ENCODE data around the gene TNFRSF4. TPM values are rescaled to one million over a fixed set of nuclear protein-coding genes. Genes with fewer than 3 reads are reported as not detected.
"Not testable (repeated sequence)": the region's sequence is repeated elsewhere in the genome, so short reads cannot be mapped to it uniquely, and the experiment has no call there.

TNFRSF4 gene
- total RNA-seq, 2 donors from 2014 or later: 1.2 to 2.3 TPM

- Histone ChIP-seq H3K9ac (ENCODE audit: low read depth in 2 of 2, low read length in 2 of 2) (no peak overlapping the region), H3K27ac (no peak overlapping the region), H3K36me3 (no peaks in the 10 kb centered on the region), H3K4me1 (no peaks in the 10 kb centered on the region), H3K9me3 (no peaks in the 10 kb centered on the region), H3K27me3 (no peaks in the 10 kb centered on the region), H3K4me3 (no peak overlapping the region)
- TF ChIP-seq CTCF (IDR thresholded peaks at IDR 0.05): no peak
- intact Hi-C loops (cut with DNase I): loop anchor here (5.0 kb wide), 1 partner anchor 132 kb away; no protein-coding TSS in a partner anchor
- no peak for DNase-seq
These were observed 40.7 kb upstream of the TNFRSF4 start for GRCh38 chr1:1254667-1254998.

DNA sequence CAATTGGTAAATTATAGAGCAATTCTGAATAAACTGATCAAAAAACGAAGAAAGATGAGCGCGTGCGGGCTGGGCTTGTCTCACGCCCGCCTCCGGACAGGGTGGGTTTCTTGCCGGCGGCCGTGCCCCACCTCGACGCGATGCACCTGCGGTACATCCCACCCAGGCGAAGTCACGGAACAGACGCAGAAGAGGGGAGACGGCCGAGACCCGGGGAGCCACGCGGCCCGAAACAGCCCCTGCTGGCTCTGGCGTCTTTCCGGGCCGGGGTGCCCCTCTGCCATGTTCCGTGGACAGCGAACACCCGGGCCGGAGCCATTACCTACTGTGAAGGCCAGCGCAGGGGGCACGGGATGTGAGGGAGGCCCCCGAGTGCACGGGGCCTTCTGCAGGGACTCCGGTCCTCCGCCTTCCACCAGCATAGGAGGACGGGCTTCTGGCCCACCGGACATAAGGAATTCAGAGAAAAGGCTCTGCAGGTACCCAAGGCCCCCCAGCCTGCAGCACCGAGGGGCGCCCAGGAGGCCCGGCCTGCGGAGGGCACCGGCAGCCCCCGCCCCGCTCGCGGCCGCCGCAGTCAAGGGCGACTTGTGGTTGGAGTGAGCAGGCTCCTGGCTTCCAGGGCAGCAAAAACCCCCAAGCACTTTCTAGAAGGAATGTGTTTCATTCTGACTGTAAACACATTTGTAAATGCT, 40.2 kb upstream of the TNFRSF4 start:
- DNase-seq: no peak
- H3K27me3 ChIP-seq: no peaks in the 10 kb centered on the region
- H3K4me3 ChIP-seq: no peak overlapping the region
- TF ChIP-seq CTCF (IDR thresholded peaks at IDR 0.05): no peak
- H3K4me1 ChIP-seq: no peaks in the 10 kb centered on the region
- H3K27ac ChIP-seq: no peak overlapping the region
- no peak overlapping the region for H3K9ac ChIP-seq (ENCODE audit: low read depth in 2 of 2, low read length in 2 of 2)
- intact Hi-C loops (cut with DNase I): loop anchor here (5.0 kb wide), 1 partner anchor 132 kb away; no protein-coding TSS in a partner anchor
- H3K9me3 ChIP-seq: no peaks in the 10 kb centered on the region
- no peaks in the 10 kb centered on the region for H3K36me3 ChIP-seq

DNA sequence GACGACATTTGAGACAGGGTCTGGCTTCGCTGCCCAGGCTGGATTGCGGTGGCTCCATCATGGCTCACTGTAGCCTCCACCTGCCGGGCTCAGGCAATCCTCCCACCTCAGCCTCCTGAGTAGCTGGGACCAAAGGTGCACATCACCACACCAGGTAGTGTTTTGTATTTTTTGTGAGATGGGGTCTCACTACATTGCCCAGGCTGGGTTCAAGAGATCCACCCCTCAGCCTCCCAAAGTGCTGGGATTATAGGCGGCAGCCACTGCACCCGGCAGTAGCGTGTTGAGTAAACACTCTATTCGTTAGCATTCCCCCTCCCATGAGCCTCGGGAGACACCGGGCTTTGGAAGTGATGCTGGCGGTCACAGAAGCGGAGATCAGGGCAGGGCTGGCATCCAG, 39.4 kb upstream of the TNFRSF4 start:
- H3K9me3 ChIP-seq: no peaks in the 10 kb centered on the region
- no peaks in the 10 kb centered on the region for H3K27me3 ChIP-seq
- no peak overlapping the region for H3K9ac ChIP-seq (ENCODE audit: low read depth in 2 of 2, low read length in 2 of 2)
- TF ChIP-seq CTCF (IDR thresholded peaks at IDR 0.05): no peak
- no peak overlapping the region for H3K4me3 ChIP-seq
- no peak overlapping the region for H3K27ac ChIP-seq
- intact Hi-C loops (cut with DNase I): loop anchor here (5.0 kb wide), 1 partner anchor 131 kb away; no protein-coding TSS in a partner anchor
- no peak for DNase-seq
- no peaks in the 10 kb centered on the region for H3K4me1 ChIP-seq
- H3K36me3 ChIP-seq: no peaks in the 10 kb centered on the region

- no peaks in the 10 kb centered on the region for H3K9me3 ChIP-seq
- no peak overlapping the region for H3K27ac ChIP-seq
- no peak overlapping the region for H3K4me3 ChIP-seq
- no peak for TF ChIP-seq CTCF (IDR thresholded peaks at IDR 0.05)
- DNase-seq: no peak
- H3K36me3 ChIP-seq: no peaks in the 10 kb centered on the region
- intact Hi-C loops (cut with DNase I): loop anchor here (5.0 kb wide), 1 partner anchor 129 kb away; no protein-coding TSS in a partner anchor
- peaks cover 19% of the 10 kb centered on the region for H3K27me3 ChIP-seq
- no peaks in the 10 kb centered on the region for H3K4me1 ChIP-seq
- no peak overlapping the region for H3K9ac ChIP-seq (ENCODE audit: low read depth in 2 of 2, low read length in 2 of 2)
These were observed 36.9 kb upstream of the TNFRSF4 start for GRCh38 chr1:1250786-1251284.

GRCh38 chr1:1248009-1248913, 34.3 kb upstream of the TNFRSF4 start:
- H3K36me3 ChIP-seq; H3K9me3 ChIP-seq; H3K4me3 ChIP-seq; H3K9ac ChIP-seq (ENCODE audit: low read depth in 2 of 2, low read length in 2 of 2); H3K27ac ChIP-seq; H3K4me1 ChIP-seq; intact Hi-C loops (cut with DNase I); DNase-seq: not testable (repeated sequence)
- H3K27me3 ChIP-seq: peaks cover 25% of the 10 kb centered on the region

Measured in colonic mucosa (tissue), 4 donors.